ENCODE results near the gene CDH5.

- TF ChIP-seq EZH2 (IDR thresholded peaks at IDR 0.05), result no peak
- no peak for TF ChIP-seq FOXP2 (optimal IDR thresholded peaks at IDR 0.05; ENCODE audit: control extremely low read depth, extremely low read length, insufficient read depth)
These were observed 1.7 kb downstream of the CDH5 start for GRCh38 chr16:66367968-66368891.
